Body of pancreas (tissue), 4 donors: ENCODE results near the gene FATE1. TPM values are rescaled to one million over a fixed set of nuclear protein-coding genes. Genes with fewer than 3 reads are reported as not detected.
A peak's percentile ranks its signal among the peaks of the same experiment; 100 is the strongest.

ENCODE experiments used
- ATAC-seq: fragments of 150-250 bp; one replicate; pipeline ENCODE4 v1.9.1; 2016
- DNase-seq, 4 donors: peaks; one replicate each; pipeline ENCODE4 v3.0.0-alpha.2; 2019
- H3K27ac ChIP-seq, 4 donors: fragments of 200-600 bp; sonication (generic); 1 replicate in 3 of 4; 2 replicates in 1 of 4; pipeline versions ENCODE4 v1.5.1 to v1.6.1; 2016 to 2019; ENCODE audit warnings: mild to moderate bottlenecking in 1 of 4, mixed read lengths in 1 of 4, moderate library complexity in 1 of 4
- H3K27me3 ChIP-seq, 2 donors: fragments of 200-600 bp; sonication (generic); one replicate each; pipeline ENCODE4 v1.6.0; 2016; ENCODE audit warnings: mild to moderate bottlenecking in 1 of 2
- H3K36me3 ChIP-seq, 2 donors: fragments of 200-600 bp; sonication (generic); replicated peaks in 1 of 2; 2 replicates each; pipeline ENCODE4 v1.5.1; 2016; ENCODE audit warnings: low read depth in 2 of 2; ENCODE audit not compliant: insufficient read depth in 1 of 2
- H3K4me1 ChIP-seq: fragments of 200-600 bp; sonication (generic); one replicate; pipeline ENCODE4 v1.6.0; 2016
- H3K4me3 ChIP-seq, 2 donors: fragments of 200-600 bp; sonication (generic); 1 replicate in 1 of 2; 2 replicates in 1 of 2; pipeline ENCODE4 v1.5.1; 2016 to 2019
- H3K9me3 ChIP-seq, 3 donors: fragments of 200-600 bp; sonication (generic); 1 replicate in 2 of 3; 2 replicates in 1 of 3; pipeline ENCODE4 v1.5.1; 2016
- CTCF ChIP-seq, 7 experiments: fragments of 450-650 bp in 4 of 7; fragments of 200-600 bp in 3 of 7; sonication (generic) in 3 of 7; IDR thresholded peaks; one replicate each; pipeline ENCODE4 v1.5.1; 2016 to 2019; ENCODE audit warnings: antibody characterized with exemption in 7 of 7
- POLR2A ChIP-seq, 3 donors: fragments of 450-650 bp; IDR thresholded peaks; one replicate each; pipeline ENCODE4 v1.6.1; 2016; ENCODE audit warnings: antibody characterized with exemption in 3 of 3, mild to moderate bottlenecking in 2 of 3
- WGBS, 2 donors: methylation state at CpG; one replicate each; pipeline ENCODE4 v1.1.5; 2017; 5-methylcytosine and 5-hydroxymethylcytosine counted together
- intact Hi-C: fragments of 100-400 bp; cut with DNase I; formaldehyde crosslinking; loops from one replicate; pipeline ENCODE4 v1.15.1; 2023
- total RNA-seq, 2 donors: library from RNA; depleted of rRNA; stranded (reverse); fragments of >200 nt; gene quantifications; one replicate each; pipeline ENCODE4 v1.1.0, GENCODE V29; 2016

The FATE1 gene
- total RNA-seq, 2 donors from 2014 or later, result not detected

DNA sequence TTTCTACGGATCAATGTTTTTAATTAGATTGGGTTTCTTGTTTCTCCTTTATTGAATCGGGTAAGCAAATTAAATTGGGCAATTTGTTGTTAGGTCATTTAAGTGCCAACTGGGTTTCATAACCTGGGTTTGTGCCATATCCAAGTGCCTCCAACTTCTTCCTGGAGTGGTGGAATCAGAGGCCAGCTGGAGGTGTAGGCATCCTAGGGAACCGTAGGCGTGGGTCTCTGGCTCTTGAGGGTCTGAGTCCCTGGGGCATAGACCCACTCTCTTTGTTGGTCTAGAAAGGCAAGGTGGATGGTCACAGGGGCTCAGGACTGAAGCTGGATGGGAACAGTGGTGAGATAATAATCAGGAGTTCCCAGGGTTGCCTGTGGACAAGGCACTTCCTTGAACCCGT is 37.0 kb downstream of the FATE1 start:
- Histone ChIP-seq H3K27me3 (no peaks in the 10 kb centered on the region), H3K4me3 (no peak overlapping the region), H3K27ac (no peak overlapping the region), H3K36me3 (no peaks in the 10 kb centered on the region), H3K4me1 (peaks cover 10% of the 10 kb centered on the region), H3K9me3 (no peaks in the 10 kb centered on the region)
- ATAC-seq (no peak), DNase-seq (no peak)
- WGBS, 2 donors, result 13 to 23% methylated on average over 3 to 5 of the region's 5 CpGs
- intact Hi-C loops, result loop anchor here (5.0 kb wide), 1 partner anchor 884 kb away; the partner anchor contains the start of gene GABRQ
- TF ChIP-seq POLR2A (IDR thresholded peaks at IDR 0.05) (no peak), CTCF (IDR thresholded peaks at IDR 0.05) (no peak)

- intact Hi-C loops, result loop anchor here (5.0 kb wide), 1 partner anchor 884 kb away; the partner anchor contains the start of gene GABRQ
- no peak overlapping the region for H3K27ac ChIP-seq
- no peaks in the 10 kb centered on the region for H3K36me3 ChIP-seq
- 12% methylated on average over 7 of the region's 22 CpGs; no CpG with 5 or more reads in 1 of the 2 donors for WGBS, 2 donors
- peak; percentile 49 to 69 (median 60) for DNase-seq
- peak; percentile 86 for ATAC-seq
- no peaks in the 10 kb centered on the region for H3K27me3 ChIP-seq
- H3K9me3 ChIP-seq, result no peaks in the 10 kb centered on the region
- H3K4me1 ChIP-seq, result peaks cover 10% of the 10 kb centered on the region
- TF ChIP-seq CTCF (IDR thresholded peaks at IDR 0.05), result peak; percentile 53 to 92 (median 83)
- TF ChIP-seq POLR2A (IDR thresholded peaks at IDR 0.05), result no peak
- H3K4me3 ChIP-seq, result no peak overlapping the region
Observed at GRCh38 chrX:151753313-151754046, 37.6 kb downstream of the FATE1 start.

DNA sequence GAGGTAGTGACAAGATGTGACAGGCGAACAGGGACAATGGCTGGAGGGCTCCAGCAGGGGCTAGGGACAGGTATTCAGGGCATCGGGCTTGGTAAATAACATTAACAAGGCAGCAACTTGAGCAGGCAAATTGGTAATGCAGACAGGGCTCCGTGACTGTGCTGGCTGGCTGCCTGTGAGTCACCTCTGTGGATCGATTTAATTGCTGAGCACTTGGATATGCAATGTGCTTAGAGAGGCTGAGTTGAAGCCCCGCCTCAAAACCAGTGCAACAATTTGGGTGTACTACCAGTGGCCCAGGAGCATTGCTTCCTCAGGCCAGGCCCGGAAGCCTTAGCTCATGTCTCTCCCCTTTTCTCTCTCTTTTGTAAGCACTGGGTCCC is 38.2 kb downstream of the FATE1 start:
- no peak overlapping the region for H3K27ac ChIP-seq
- no peak for TF ChIP-seq CTCF (IDR thresholded peaks at IDR 0.05)
- no peak for TF ChIP-seq POLR2A (IDR thresholded peaks at IDR 0.05)
- DNase-seq, result peak; percentile 23 to 65 (median 38)
- WGBS, 2 donors, result 32 to 60% methylated on average over 1 to 5 of the region's 6 CpGs
- no peaks in the 10 kb centered on the region for H3K9me3 ChIP-seq
- no peaks in the 10 kb centered on the region for H3K27me3 ChIP-seq
- no peaks in the 10 kb centered on the region for H3K36me3 ChIP-seq
- H3K4me1 ChIP-seq, result peaks cover 10% of the 10 kb centered on the region
- intact Hi-C loops, result loop anchor here (5.0 kb wide), 1 partner anchor 883 kb away; the partner anchor contains the start of gene GABRQ
- peak; percentile 62 for ATAC-seq
- no peak overlapping the region for H3K4me3 ChIP-seq

DNA sequence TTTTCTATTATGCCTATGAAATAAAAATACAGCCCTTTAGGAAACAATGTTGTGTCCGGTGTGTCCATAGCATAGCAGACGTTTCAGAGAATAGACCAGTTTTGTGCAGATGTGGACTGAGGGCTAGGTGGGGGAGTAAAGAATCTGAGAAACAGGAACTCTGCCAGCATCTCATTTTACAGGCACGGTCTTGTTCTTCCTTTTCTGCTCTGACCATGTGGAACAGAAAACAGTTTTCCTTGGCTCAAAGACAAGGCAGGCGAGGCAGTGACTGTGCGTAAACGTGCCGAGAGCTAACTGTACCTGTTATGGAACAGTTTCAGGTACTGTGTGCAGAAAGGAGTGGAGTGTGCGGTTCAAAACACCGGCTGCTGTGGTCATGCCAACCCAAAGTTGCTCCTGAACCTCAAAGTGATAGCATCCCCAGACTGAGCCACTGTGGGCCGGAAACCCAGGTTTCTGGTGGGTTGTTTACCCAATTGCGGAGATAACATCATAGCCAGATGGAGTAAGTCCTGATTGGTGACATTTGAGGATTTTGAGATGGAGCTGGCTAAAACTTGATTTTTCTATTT is 38.9 kb downstream of the FATE1 start:
- 77 to 91% methylated on average over 3 to 11 of the region's 11 CpGs for WGBS, 2 donors
- intact Hi-C loops, result loop anchor here (5.0 kb wide), 1 partner anchor 883 kb away; the partner anchor contains the start of gene GABRQ
- Histone ChIP-seq H3K36me3 (no peaks in the 10 kb centered on the region), H3K27ac (no peak overlapping the region), H3K9me3 (no peaks in the 10 kb centered on the region), H3K4me3 (no peak overlapping the region), H3K27me3 (no peaks in the 10 kb centered on the region), H3K4me1 (peaks cover 10% of the 10 kb centered on the region)
- DNase-seq (no peak), ATAC-seq (no peak)
- TF ChIP-seq POLR2A (IDR thresholded peaks at IDR 0.05) (no peak), CTCF (IDR thresholded peaks at IDR 0.05) (no peak)
